HCT116 (cell line): ENCODE results near the gene TPM2. TPM values are rescaled to one million over a fixed set of nuclear protein-coding genes. Genes with fewer than 3 reads are reported as not detected.

Experiments used
- ATAC-seq: fragments of 200-7000 bp; cut with Tn5 transposase; 2 replicates; pipeline ENCODE4 v1.9.1; 2020; ENCODE audit warnings: mild to moderate bottlenecking, moderate library complexity
- BruUV-seq: library from RNA; stranded (reverse); fragments of 400-500 nt; replicated peaks from 2 replicates; lab custom pipeline; 2021; lab: Mats Ljungman, UMichigan
- CTCF ChIA-PET: fragments of 300-600 bp; sonication (Branson Sonifier 250); formaldehyde crosslinking; loops from one replicate; lab custom pipeline; 2021; ENCODE audit warnings: antibody characterized with exemption; lab: Charles Lee
- POLR2A ChIA-PET: fragments of 300-600, 350-600 bp; sonication (Branson Sonifier 250); formaldehyde crosslinking; loops from one replicate; lab custom pipeline; 2021; ENCODE audit warnings: antibody characterized with exemption; lab: Charles Lee
- RAD21 ChIA-PET, 2 experiments: fragments of 300-600 bp; sonication (Branson Sonifier 250); formaldehyde crosslinking; loops; one replicate each; lab custom pipeline; 2023; ENCODE audit warnings: low total read pairs in 2 of 2; ENCODE audit not compliant: uncharacterized antibody in 2 of 2, unreplicated experiment in 2 of 2, low non-redundant PET in 1 of 2; lab: Charles Lee
- DNase-seq: peaks from one replicate; pipeline ENCODE4 v3.0.0-alpha.2; 2010; ENCODE audit warnings: low read depth, low spot score
- H2AFZ ChIP-seq: fragments of 200-600 bp; shearing (Covaris generic), sonication (generic); 2 replicates; pipeline ENCODE4 v1.6.1; 2017; ENCODE audit warnings: low read depth, mixed run types, mixed read lengths, antibody characterized with exemption, low read length; ENCODE audit not compliant: poor library complexity, severe bottlenecking
- H3K27ac ChIP-seq: 2 replicates; pipeline ENCODE4 v1.5.1; 2012; ENCODE audit warnings: low read depth, low read length
- H3K27me3 ChIP-seq: fragments of 200-600 bp; sonication (generic); 2 replicates; pipeline ENCODE4 v1.6.1; 2016; ENCODE audit warnings: mixed run types, low read length, mixed read lengths; ENCODE audit not compliant: insufficient read depth
- H3K36me3 ChIP-seq, 2 experiments: fragments of 200-500 bp in 1 of 2; fragments of 200-600 bp in 1 of 2; sonication (Bioruptor generic) in 1 of 2; sonication (generic) in 1 of 2; 2 replicates each; pipeline versions ENCODE4 v1.5.1 to v1.6.1; 2014 to 2016; ENCODE audit warnings: low read length in 2 of 2, inconsistent platforms in 1 of 2, mixed read lengths in 1 of 2, mixed run types in 1 of 2; ENCODE audit not compliant: insufficient read depth in 2 of 2, control insufficient read depth in 1 of 2
- H3K4me1 ChIP-seq, 2 experiments: fragments of 200-600 bp in 1 of 2; sonication (generic) in 1 of 2; 2 replicates each; pipeline versions ENCODE4 v1.5.1 to v1.6.1; 2012 to 2017; ENCODE audit warnings: low read length in 2 of 2, inconsistent platforms in 1 of 2, mild to moderate bottlenecking in 1 of 2, mixed read lengths in 1 of 2, mixed run types in 1 of 2, moderate library complexity in 1 of 2; ENCODE audit not compliant: insufficient read depth in 2 of 2, control insufficient read depth in 1 of 2
- H3K4me2 ChIP-seq: fragments of 200-600 bp; sonication (generic); 2 replicates; pipeline ENCODE4 v1.6.1; 2017; ENCODE audit warnings: mixed run types, low read length, mixed read lengths
- H3K4me3 ChIP-seq, 2 experiments: fragments of 200-600 bp in 1 of 2; sonication (generic) in 1 of 2; replicated peaks in 1 of 2; 2 replicates each; pipeline ENCODE4 v1.5.1; 2011 to 2016; ENCODE audit warnings: low read length in 2 of 2, control low read depth in 1 of 2, low read depth in 1 of 2, mild to moderate bottlenecking in 1 of 2, mixed read lengths in 1 of 2, mixed run types in 1 of 2
- H3K79me2 ChIP-seq: fragments of 200-600 bp; sonication (generic); 2 replicates; pipeline ENCODE4 v1.6.1; 2017; ENCODE audit warnings: mild to moderate bottlenecking, mixed run types, low read length, moderate library complexity, mixed read lengths; ENCODE audit not compliant: insufficient read depth
- H3K9ac ChIP-seq: fragments of 200-600 bp; sonication (generic); 2 replicates; pipeline ENCODE4 v1.6.1; 2016; ENCODE audit warnings: low read length, mixed read lengths
- H3K9me2 ChIP-seq: fragments of 200-600 bp; sonication (generic), shearing (Covaris generic); 2 replicates; pipeline ENCODE4 v1.6.1; 2017; ENCODE audit warnings: mixed run types, mild to moderate bottlenecking, moderate library complexity; ENCODE audit not compliant: insufficient read depth
- H3K9me3 ChIP-seq, 2 experiments: fragments of 200-500 bp in 1 of 2; fragments of 200-600 bp in 1 of 2; sonication (Bioruptor generic) in 1 of 2; sonication (generic) in 1 of 2; 2 replicates each; pipeline ENCODE4 v1.6.1; 2014 to 2017; ENCODE audit warnings: low read length in 2 of 2, mixed read lengths in 2 of 2, inconsistent platforms in 1 of 2, low read depth in 1 of 2, mild to moderate bottlenecking in 1 of 2, mixed run types in 1 of 2, moderate library complexity in 1 of 2; ENCODE audit not compliant: control insufficient read depth in 1 of 2, insufficient read depth in 1 of 2
- H4K20me1 ChIP-seq: fragments of 200-600 bp; sonication (generic), shearing (Covaris generic); 2 replicates; pipeline ENCODE4 v1.6.1; 2017; ENCODE audit warnings: mixed run types, mild to moderate bottlenecking, moderate library complexity; ENCODE audit not compliant: insufficient read depth
- CBX3 ChIP-seq: IDR thresholded peaks from 2 replicates; pipeline ENCODE4 v1.6.1; 2012; ENCODE audit warnings: low read depth
- CEBPB ChIP-seq: IDR thresholded peaks from 2 replicates; pipeline ENCODE4 v1.6.1; 2012; ENCODE audit warnings: low read depth
- CTCF ChIP-seq, 3 experiments: fragments of 200-600 bp in 1 of 3; sonication (generic) in 1 of 3; IDR thresholded peaks in 2 of 3; conservative IDR thresholded peaks in 1 of 3; 2 replicates each; pipeline ENCODE4 v1.5.1; 2012 to 2017; ENCODE audit warnings: low read depth in 2 of 3, low read length in 2 of 3, antibody characterized with exemption in 1 of 3, borderline replicate concordance in 1 of 3, control low read depth in 1 of 3, mild to moderate bottlenecking in 1 of 3, mixed read lengths in 1 of 3, mixed run types in 1 of 3, moderate library complexity in 1 of 3; ENCODE audit not compliant: insufficient read depth in 1 of 3
- EZH2 ChIP-seq: fragments of 200-600 bp; sonication (generic); IDR thresholded peaks from 2 replicates; pipeline ENCODE4 v1.6.1; 2017; ENCODE audit warnings: antibody characterized with exemption, mixed run types
- EZH2phosphoT487 ChIP-seq: fragments of 200-600 bp; IDR thresholded peaks from 2 replicates; pipeline ENCODE4 v1.6.1; 2018; ENCODE audit warnings: antibody characterized with exemption, borderline replicate concordance
- FOSL1 ChIP-seq: IDR thresholded peaks from 2 replicates; pipeline ENCODE4 v1.6.1; 2012; ENCODE audit warnings: low read depth
- JUND ChIP-seq: IDR thresholded peaks from 2 replicates; pipeline ENCODE4 v1.6.1; 2012
- SIN3A ChIP-seq: IDR thresholded peaks from 2 replicates; pipeline ENCODE4 v1.6.1; 2012; ENCODE audit warnings: low read depth
- SP1 ChIP-seq: IDR thresholded peaks from 2 replicates; pipeline ENCODE4 v1.6.1; 2012; ENCODE audit warnings: low read depth
- SRF ChIP-seq: IDR thresholded peaks from 2 replicates; pipeline ENCODE4 v1.6.1; 2012; ENCODE audit warnings: low read depth
- TCF7L2 ChIP-seq: IDR thresholded peaks from 2 replicates; pipeline ENCODE4 v1.7.0; 2011; ENCODE audit warnings: borderline replicate concordance, inconsistent platforms; ENCODE audit not compliant: insufficient read depth, insufficient read length; ENCODE audit errors: extremely low read depth
- ZFX ChIP-seq: fragments of 450-650 bp; IDR thresholded peaks from 2 replicates; pipeline ENCODE4 v1.6.1; 2017
- intact Hi-C: fragments of 100-400 bp; cut with micrococcal nuclease; formaldehyde crosslinking; loops from 2 replicates; pipeline ENCODE4 v1.10.0; 2022
- total RNA-seq: library from RNA; stranded (reverse); gene quantifications from one replicate; pipeline ENCODE4 v1.2.1, GENCODE V29; 2021; ENCODE audit not compliant: unreplicated experiment
- TF ChIP-seq, protein P1 (sequence below): IDR thresholded peaks from 2 replicates; pipeline ENCODE4 v1.6.1; 2011; ENCODE audit warnings: mild to moderate bottlenecking, low read length, moderate library complexity; ENCODE audit not compliant: insufficient replicate concordance; ENCODE audit errors: extremely low read depth

Gene TPM2
- total RNA-seq, 1 experiment from 2014 or later, result 278 TPM

GRCh38 chr9:35652829-35653209, 36.9 kb downstream of the TPM2 start:
- Histone ChIP-seq H3K36me3 (no peaks in the 10 kb centered on the region), H3K4me2 (no peak overlapping the region), H3K9me3 (no peaks in the 10 kb centered on the region), H3K4me3 (no peak overlapping the region), H3K9ac (no peak overlapping the region), H4K20me1 (no peaks in the 10 kb centered on the region), H3K79me2 (no peaks in the 10 kb centered on the region), H3K9me2 (no peaks in the 10 kb centered on the region), H2AFZ (no peak overlapping the region), H3K27me3 (no peaks in the 10 kb centered on the region), H3K4me1 (peaks cover 5 to 19% of the 10 kb centered on the region in 2 experiments; a peak in 3 of 4 replicates), H3K27ac (no peak overlapping the region)
- DNase-seq (no peak), ATAC-seq (no peak)
- POLR2A ChIA-PET, result no interaction called here
- no TSS peak for BruUV-seq
- CTCF ChIA-PET, result no interaction called here
- intact Hi-C loops, result loop anchor here (10.0 kb wide), 1 partner anchor 538 kb away; the partner anchor contains the start of gene ATOSB
- TF ChIP-seq CBX3 (no peak), SP1 (no peak), SRF (no peak), SIN3A (no peak), JUND (no peak)
- TF ChIP-seq, protein P1, sequence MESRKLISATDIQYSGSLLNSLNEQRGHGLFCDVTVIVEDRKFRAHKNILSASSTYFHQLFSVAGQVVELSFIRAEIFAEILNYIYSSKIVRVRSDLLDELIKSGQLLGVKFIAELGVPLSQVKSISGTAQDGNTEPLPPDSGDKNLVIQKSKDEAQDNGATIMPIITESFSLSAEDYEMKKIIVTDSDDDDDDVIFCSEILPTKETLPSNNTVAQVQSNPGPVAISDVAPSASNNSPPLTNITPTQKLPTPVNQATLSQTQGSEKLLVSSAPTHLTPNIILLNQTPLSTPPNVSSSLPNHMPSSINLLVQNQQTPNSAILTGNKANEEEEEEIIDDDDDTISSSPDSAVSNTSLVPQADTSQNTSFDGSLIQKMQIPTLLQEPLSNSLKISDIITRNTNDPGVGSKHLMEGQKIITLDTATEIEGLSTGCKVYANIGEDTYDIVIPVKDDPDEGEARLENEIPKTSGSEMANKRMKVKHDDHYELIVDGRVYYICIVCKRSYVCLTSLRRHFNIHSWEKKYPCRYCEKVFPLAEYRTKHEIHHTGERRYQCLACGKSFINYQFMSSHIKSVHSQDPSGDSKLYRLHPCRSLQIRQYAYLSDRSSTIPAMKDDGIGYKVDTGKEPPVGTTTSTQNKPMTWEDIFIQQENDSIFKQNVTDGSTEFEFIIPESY, result no peak
- RAD21 ChIA-PET, result no interaction called here

DNA sequence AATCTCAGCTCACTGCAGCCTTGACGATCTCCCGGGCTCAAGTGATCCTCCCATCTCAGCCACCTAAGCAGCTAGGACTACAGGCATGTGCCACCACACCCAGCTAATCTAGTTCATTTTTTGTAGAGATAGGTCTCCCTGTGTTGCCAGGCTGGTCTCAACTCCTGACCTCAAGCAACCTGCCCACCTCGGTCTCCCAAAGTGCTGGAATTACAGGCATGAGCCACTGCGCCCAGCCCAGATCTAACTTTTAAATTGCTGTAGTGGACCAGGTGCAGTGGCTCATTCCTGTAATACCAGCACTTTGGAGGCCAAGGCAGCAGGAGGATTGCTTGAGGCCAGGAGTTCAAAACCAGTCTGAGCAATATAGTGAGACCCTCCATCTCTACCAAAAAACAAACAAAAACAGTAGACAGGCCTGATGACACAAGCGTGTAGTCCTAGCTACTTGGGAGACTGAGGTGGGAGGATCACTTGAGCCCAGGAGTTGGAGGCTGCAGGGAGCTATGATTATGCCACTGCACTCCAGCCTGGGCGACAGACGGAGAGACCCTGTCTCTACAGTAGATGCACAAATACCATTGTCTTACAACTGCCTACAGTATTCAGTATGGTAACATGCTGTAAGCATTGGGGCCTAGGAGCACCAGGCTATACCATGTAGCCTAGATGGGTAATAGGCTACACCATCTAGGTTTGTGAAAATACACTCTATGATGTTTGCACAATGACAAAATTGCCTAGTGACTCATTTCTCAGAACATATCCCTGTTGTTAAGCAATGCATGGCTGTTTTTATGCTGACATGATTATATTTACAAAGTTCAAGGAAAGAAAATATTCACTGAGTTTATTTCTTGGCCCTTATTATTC, 37.5 kb downstream of the TPM2 start:
- RAD21 ChIA-PET, result no interaction called here
- Histone ChIP-seq H4K20me1 (no peaks in the 10 kb centered on the region), H3K9ac (no peak overlapping the region), H3K27me3 (no peaks in the 10 kb centered on the region), H3K4me3 (no peak overlapping the region), H3K4me1 (peaks cover 5 to 17% of the 10 kb centered on the region in 2 experiments; a peak in 3 of 4 replicates), H3K4me2 (peak overlapping the region; percentile 14; the same call in 1 of the 2 replicates), H3K79me2 (no peaks in the 10 kb centered on the region), H2AFZ (no peak overlapping the region), H3K36me3 (no peaks in the 10 kb centered on the region), H3K9me3 (no peaks in the 10 kb centered on the region), H3K9me2 (no peaks in the 10 kb centered on the region), H3K27ac (no peak overlapping the region)
- no TSS peak for BruUV-seq
- POLR2A ChIA-PET, result no interaction called here
- ATAC-seq (no peak), DNase-seq (no peak)
- CTCF ChIA-PET, result no interaction called here
- intact Hi-C loops, result loop anchor here (10.0 kb wide), 1 partner anchor 537 kb away; the partner anchor contains the start of gene ATOSB
- TF ChIP-seq EZH2phosphoT487, result no peak
- TF ChIP-seq CTCF (IDR thresholded peaks at IDR 0.05 in 2 of 3, conservative IDR thresholded peaks at IDR 0.05 in 1 of 3; ENCODE audit: borderline replicate concordance in 1 of 3, insufficient read depth in 1 of 3, low read depth in 2 of 3, low read length in 2 of 3), result no peak
- TF ChIP-seq, protein P1, result no peak
- TF ChIP-seq EZH2, result no peak
- TF ChIP-seq FOSL1, result no peak
- TF ChIP-seq CBX3, result no peak
- no peak for TF ChIP-seq CEBPB
- TF ChIP-seq ZFX, result no peak
- no peak for TF ChIP-seq TCF7L2
